Measurements from ENCODE around the gene CCDC32. TPM values are rescaled to one million over a fixed set of nuclear protein-coding genes. Genes with fewer than 3 reads are reported as not detected.

CCDC32 gene
- total and polyA plus RNA-seq, 2 of the 8 experiments (the other 6 are each of a cell fraction or from before 2014, with no cell fraction given) = 8.9 to 12.1 TPM

DNA sequence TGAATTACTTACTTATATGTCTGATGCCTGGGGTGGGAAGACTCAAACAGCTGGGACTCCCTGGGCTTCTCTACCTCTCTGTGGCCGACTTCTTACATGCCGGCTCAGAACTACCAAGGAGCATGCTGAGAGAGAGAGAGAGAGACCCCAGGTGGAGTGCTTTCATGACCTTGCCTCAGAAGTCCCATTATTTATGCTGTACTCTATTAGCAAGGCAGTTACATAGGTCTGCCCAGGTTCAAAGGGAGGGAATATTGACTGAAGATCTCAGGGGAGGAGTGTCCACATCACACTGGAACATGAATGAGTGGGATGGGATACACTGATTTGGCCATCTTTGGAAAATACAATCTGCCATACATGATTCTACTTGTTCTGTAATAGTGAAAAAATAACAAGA is 16.2 kb downstream of the CCDC32 start:
- H3K79me2 ChIP-seq (ENCODE audit: control insufficient read depth in 1 of 2, insufficient read depth in 2 of 2, low read length in 2 of 2) = no peaks in the 10 kb centered on the region
- no peak overlapping the region for H3K4me3 ChIP-seq (ENCODE audit: extremely low read depth in 1 of 4, insufficient read depth in 2 of 4, low read depth in 3 of 4, low read length in 4 of 4)
- H3K36me3 ChIP-seq (ENCODE audit: control insufficient read depth in 2 of 4, insufficient read depth in 4 of 4, low read length in 3 of 4) = no peaks in the 10 kb centered on the region
- no peak overlapping the region for H3K9ac ChIP-seq (replicated peaks in 1 of 4; ENCODE audit: extremely low read depth in 1 of 4, low read depth in 3 of 4, low read length in 3 of 4)
- H3K9me3 ChIP-seq (ENCODE audit: insufficient read depth in 2 of 2, low read depth in 1 of 2, low read length in 1 of 2) = no peaks in the 10 kb centered on the region
- H3K79me1 ChIP-seq (ENCODE audit: low read depth, low read length) = no peaks in the 10 kb centered on the region
- H3K27me3 ChIP-seq (replicated peaks in 1 of 4; ENCODE audit: control insufficient read depth in 3 of 4, extremely low read depth in 1 of 4, insufficient read depth in 3 of 4, low read length in 3 of 4) = no peaks in the 10 kb centered on the region
- no peak overlapping the region for H4K5ac ChIP-seq (ENCODE audit: insufficient read length, low read depth, low read length)
- no peak overlapping the region for H2AFZ ChIP-seq (ENCODE audit: low read length)
- no peak overlapping the region for H3K23ac ChIP-seq (ENCODE audit: insufficient read length)
- H3K56ac ChIP-seq (replicated peaks; ENCODE audit: insufficient read length, low read depth, low read length) = no peak overlapping the region
- no peak overlapping the region for H3K4me2 ChIP-seq (ENCODE audit: insufficient read depth in 1 of 2, low read depth in 2 of 2, low read length in 2 of 2)
- H4K8ac ChIP-seq (ENCODE audit: extremely low read depth, insufficient read depth, low read length) = no peak overlapping the region
- WGBS, 2 experiments (ENCODE audit: extremely low coverage in 1 of 2, insufficient coverage in 1 of 2, insufficient read length in 1 of 2, insufficient replicate concordance in 2 of 2, low coverage in 1 of 2, low lambda C conversion rate in 2 of 2, missing lambda C conversion rate in 1 of 2) = 81% methylated on average over 2 of the region's 2 CpGs; no CpG with 5 or more reads in 1 of the 2 experiments
- H3K27ac ChIP-seq (ENCODE audit: low read depth, low read length) = no peak overlapping the region
- H2BK15ac ChIP-seq (ENCODE audit: low read length) = no peak overlapping the region
- CTCF ChIA-PET (ENCODE audit: partially characterized antibody) = interaction anchor here (0.9 to 1.2 kb wide), 3 partner anchors 21 to 120 kb away, joined by 3 to 4 read pairs (median 3); partner anchors contain the start of gene RPUSD2
- peaks cover 3 to 8% (median 6%) of the 10 kb centered on the region in 4 experiments for H3K4me1 ChIP-seq (replicated peaks in 1 of 4; ENCODE audit: control insufficient read depth in 3 of 4, insufficient read depth in 4 of 4, low read length in 3 of 4)
- no peak overlapping the region for H2BK5ac ChIP-seq (ENCODE audit: low read depth, low read length)
- H3K14ac ChIP-seq (ENCODE audit: insufficient read length) = no peak overlapping the region
- H2BK20ac ChIP-seq (ENCODE audit: low read length) = no peak overlapping the region
- H4K91ac ChIP-seq (replicated peaks; ENCODE audit: insufficient read length, low read length) = no peak overlapping the region
- no peaks in the 10 kb centered on the region for H3K23me2 ChIP-seq (ENCODE audit: low read depth, low read length)
- H3K18ac ChIP-seq (ENCODE audit: extremely low read depth, low read length) = no peak overlapping the region
- no peak for DNase-seq (ENCODE audit: low read depth in 1 of 2, low spot score in 2 of 2)
- H4K20me1 ChIP-seq (replicated peaks in 1 of 2; ENCODE audit: control insufficient read depth in 1 of 2, insufficient read depth in 2 of 2, low read length in 2 of 2) = no peaks in the 10 kb centered on the region
- no peak for FAIRE-seq
- POLR2A ChIA-PET (ENCODE audit: partially characterized antibody) = no interaction called here
- H2AK5ac ChIP-seq (ENCODE audit: low read depth, low read length) = no peak overlapping the region
- H3K4ac ChIP-seq (replicated peaks; ENCODE audit: insufficient read length, low read depth, low read length) = no peak overlapping the region
- no peak overlapping the region for H2BK120ac ChIP-seq (replicated peaks; ENCODE audit: low read depth, low read length)
- H2BK12ac ChIP-seq (ENCODE audit: low read depth, low read length) = no peak overlapping the region
- TF ChIP-seq SIN3A (conservative IDR thresholded peaks at IDR 0.05 in 1 of 2, IDR thresholded peaks at IDR 0.05 in 1 of 2; ENCODE audit: low read depth in 1 of 2, low read length in 2 of 2) (no peak), GTF2F1 (IDR thresholded peaks at IDR 0.05; ENCODE audit: borderline replicate concordance, low read depth, low read length) (no peak), POU5F1 (IDR thresholded peaks at IDR 0.05; ENCODE audit: low read depth, low read length) (no peak), EZH2 (IDR thresholded peaks at IDR 0.05; ENCODE audit: low read depth, low read length, severe bottlenecking) (no peak), SP2 (IDR thresholded peaks at IDR 0.05; ENCODE audit: low read length) (no peak), CHD2 (IDR thresholded peaks at IDR 0.05; ENCODE audit: low read length) (no peak), RBBP5 (IDR thresholded peaks at IDR 0.05; ENCODE audit: borderline replicate concordance, low read depth, low read length) (no peak), BCL11A (IDR thresholded peaks at IDR 0.05; ENCODE audit: low read depth in 2 of 2, low read length in 2 of 2) (no peak), CHD1 (IDR thresholded peaks at IDR 0.05; ENCODE audit: low read depth, low read length) (no peak), SAP30 (IDR thresholded peaks at IDR 0.05; ENCODE audit: insufficient read depth, insufficient replicate concordance, low read length) (no peak), NRF1 (IDR thresholded peaks at IDR 0.05; ENCODE audit: low read depth, low read length) (no peak)
